WTC11 (cell line): ENCODE results near the gene NTMT1. TPM values are rescaled to one million over a fixed set of nuclear protein-coding genes. Genes with fewer than 3 reads are reported as not detected.

Experiments used
- ATAC-seq: fragments of 200-7000 bp; cut with Tn5 transposase; 2 replicates; pipeline ENCODE4 v1.10.0; 2021; ENCODE audit warnings: mild to moderate bottlenecking, moderate library complexity
- CTCF ChIA-PET: fragments of 300-600 bp; sonication (Branson Sonifier 250); formaldehyde crosslinking; loops from one replicate; lab custom pipeline; 2021; ENCODE audit warnings: antibody characterized with exemption; lab: Charles Lee
- POLR2A ChIA-PET: fragments of 350-600 bp; sonication (Branson Sonifier 250); formaldehyde crosslinking; loops from one replicate; lab custom pipeline; 2021; ENCODE audit warnings: antibody characterized with exemption; lab: Charles Lee
- DNase-seq: peaks from one replicate; pipeline ENCODE4 v3.0.0; 2021; ENCODE audit warnings: low spot score
- H3K27ac Mint-ChIP-seq: 2 replicates; pipeline ENCODE4 v1.8.0; 2021; ENCODE audit warnings: mixed read lengths
- H3K27me3 Mint-ChIP-seq: 2 replicates; pipeline ENCODE4 v1.8.0; 2021; ENCODE audit warnings: low read depth, mild to moderate bottlenecking, moderate library complexity, mixed read lengths
- H3K36me3 Mint-ChIP-seq: 2 replicates; pipeline ENCODE4 v1.8.0; 2021; ENCODE audit warnings: mixed read lengths
- H3K4me1 Mint-ChIP-seq: 2 replicates; pipeline ENCODE4 v1.8.0; 2022; ENCODE audit warnings: mixed read lengths
- H3K4me3 Mint-ChIP-seq: 2 replicates; pipeline ENCODE4 v1.8.0; 2021; ENCODE audit warnings: mild to moderate bottlenecking, moderate library complexity, mixed read lengths
- H3K9me3 Mint-ChIP-seq: 2 replicates; pipeline ENCODE4 v1.8.0; 2021; ENCODE audit warnings: mixed read lengths
- CREB1 ChIP-seq: sonication (generic); formaldehyde crosslinking; IDR thresholded peaks from 2 replicates; pipeline ENCODE4 v1.8.0; 2023; ENCODE audit warnings: mild to moderate bottlenecking, missing genetic modification reagents
- ELF4 ChIP-seq: sonication (generic); formaldehyde crosslinking; IDR thresholded peaks from 2 replicates; pipeline ENCODE4 v1.8.1; 2022; ENCODE audit warnings: low read depth, mild to moderate bottlenecking, moderate library complexity, missing genetic modification reagents
- ESRRA ChIP-seq: sonication (generic); formaldehyde crosslinking; IDR thresholded peaks from 2 replicates; pipeline ENCODE4 v1.8.1; 2022; ENCODE audit warnings: mild to moderate bottlenecking, missing genetic modification reagents, borderline replicate concordance
- FOXJ3 ChIP-seq: sonication (generic); formaldehyde crosslinking; IDR thresholded peaks from 2 replicates; pipeline ENCODE4 v1.9.0; 2021; ENCODE audit warnings: missing genetic modification reagents, mild to moderate bottlenecking, borderline replicate concordance
- FOXP1 ChIP-seq: sonication (generic); formaldehyde crosslinking; IDR thresholded peaks from 2 replicates; pipeline ENCODE4 v1.8.0; 2022; ENCODE audit warnings: missing genetic modification reagents, mild to moderate bottlenecking, moderate library complexity, borderline replicate concordance
- GABPB1 ChIP-seq: sonication (generic); formaldehyde crosslinking; IDR thresholded peaks from 2 replicates; pipeline ENCODE4 v1.8.1; 2023; ENCODE audit warnings: mild to moderate bottlenecking, missing genetic modification reagents
- JUN ChIP-seq: sonication (generic); formaldehyde crosslinking; IDR thresholded peaks from 2 replicates; pipeline ENCODE4 v1.8.0; 2023; ENCODE audit warnings: mild to moderate bottlenecking, missing genetic modification reagents
- NR3C1 ChIP-seq: sonication (generic); formaldehyde crosslinking; conservative IDR thresholded peaks from 2 replicates; pipeline ENCODE4 v1.8.1; 2023; ENCODE audit warnings: low read depth, mild to moderate bottlenecking, missing genetic modification reagents
- OVOL2 ChIP-seq: fragments of 250-450 bp; sonication (Bioruptor Pico); IDR thresholded peaks from 2 replicates; pipeline ENCODE4 v1.9.0; 2021; ENCODE audit warnings: mild to moderate bottlenecking, borderline replicate concordance
- RORB ChIP-seq: fragments of 250-450 bp; sonication (Bioruptor Pico); IDR thresholded peaks from 2 replicates; pipeline ENCODE4 v1.9.0; 2021; ENCODE audit warnings: mild to moderate bottlenecking
- SP1 ChIP-seq: sonication (generic); formaldehyde crosslinking; conservative IDR thresholded peaks from 2 replicates; pipeline ENCODE4 v1.8.1; 2022; ENCODE audit warnings: missing genetic modification reagents
- TCF7 ChIP-seq: sonication (generic); formaldehyde crosslinking; IDR thresholded peaks from 2 replicates; pipeline ENCODE4 v1.8.0; 2022; ENCODE audit warnings: mild to moderate bottlenecking, low read depth, missing genetic modification reagents, moderate library complexity
- TEAD1 ChIP-seq: sonication (generic); formaldehyde crosslinking; IDR thresholded peaks from 2 replicates; pipeline ENCODE4 v1.8.0; 2022; ENCODE audit warnings: mild to moderate bottlenecking, missing genetic modification reagents
- ZNF416 ChIP-seq: fragments of 250-450 bp; sonication (Bioruptor Pico); IDR thresholded peaks from 2 replicates; pipeline ENCODE4 v1.9.0; 2021; ENCODE audit warnings: mild to moderate bottlenecking, inconsistent platforms
- ZNF423 ChIP-seq: fragments of 250-450 bp; sonication (Bioruptor Pico); IDR thresholded peaks from 2 replicates; pipeline ENCODE4 v2.1.2; 2022; ENCODE audit warnings: mild to moderate bottlenecking, moderate library complexity
- total RNA-seq: library from RNA; stranded (reverse); gene quantifications from 3 replicates; pipeline ENCODE4 v1.2.3, GENCODE V29; 2021
- TF ChIP-seq, protein P1 (sequence below): sonication (generic); formaldehyde crosslinking; IDR thresholded peaks from 2 replicates; pipeline ENCODE4 v1.8.0; 2022; ENCODE audit warnings: mild to moderate bottlenecking, missing genetic modification reagents
- TF ChIP-seq, protein P2 (sequence below): sonication (generic); formaldehyde crosslinking; IDR thresholded peaks from 2 replicates; pipeline ENCODE4 v1.8.0; 2022; ENCODE audit warnings: mild to moderate bottlenecking, missing genetic modification reagents
- TF ChIP-seq, protein P3 (sequence below): sonication (generic); formaldehyde crosslinking; IDR thresholded peaks from 2 replicates; pipeline ENCODE4 v1.8.1; 2023; ENCODE audit warnings: mild to moderate bottlenecking, missing genetic modification reagents, moderate library complexity
- TF ChIP-seq, protein P4 (sequence below): sonication (generic); formaldehyde crosslinking; IDR thresholded peaks from 2 replicates; pipeline ENCODE4 v1.8.1; 2023; ENCODE audit warnings: mild to moderate bottlenecking, missing genetic modification reagents
- TF ChIP-seq, protein P5 (sequence below): sonication (generic); formaldehyde crosslinking; IDR thresholded peaks from 2 replicates; pipeline ENCODE4 v1.8.1; 2023; ENCODE audit warnings: mild to moderate bottlenecking, moderate library complexity, missing genetic modification reagents
- TF ChIP-seq, protein P6 (sequence below): fragments of 250-450 bp; sonication (Bioruptor Pico); IDR thresholded peaks from 2 replicates; pipeline ENCODE4 v1.9.0; 2021; ENCODE audit warnings: moderate library complexity, mild to moderate bottlenecking, inconsistent platforms, borderline replicate concordance
- TF ChIP-seq, protein P7 (sequence below): sonication (generic); formaldehyde crosslinking; IDR thresholded peaks from 2 replicates; pipeline ENCODE4 v1.8.1; 2022; ENCODE audit warnings: mild to moderate bottlenecking, moderate library complexity, missing genetic modification reagents
- TF ChIP-seq, protein P8 (sequence below): sonication (generic); formaldehyde crosslinking; IDR thresholded peaks from 2 replicates; pipeline ENCODE4 v1.8.0; 2022; ENCODE audit warnings: missing genetic modification reagents

Gene NTMT1
- total RNA-seq, 1 experiment from 2014 or later = 71.1 TPM

DNA sequence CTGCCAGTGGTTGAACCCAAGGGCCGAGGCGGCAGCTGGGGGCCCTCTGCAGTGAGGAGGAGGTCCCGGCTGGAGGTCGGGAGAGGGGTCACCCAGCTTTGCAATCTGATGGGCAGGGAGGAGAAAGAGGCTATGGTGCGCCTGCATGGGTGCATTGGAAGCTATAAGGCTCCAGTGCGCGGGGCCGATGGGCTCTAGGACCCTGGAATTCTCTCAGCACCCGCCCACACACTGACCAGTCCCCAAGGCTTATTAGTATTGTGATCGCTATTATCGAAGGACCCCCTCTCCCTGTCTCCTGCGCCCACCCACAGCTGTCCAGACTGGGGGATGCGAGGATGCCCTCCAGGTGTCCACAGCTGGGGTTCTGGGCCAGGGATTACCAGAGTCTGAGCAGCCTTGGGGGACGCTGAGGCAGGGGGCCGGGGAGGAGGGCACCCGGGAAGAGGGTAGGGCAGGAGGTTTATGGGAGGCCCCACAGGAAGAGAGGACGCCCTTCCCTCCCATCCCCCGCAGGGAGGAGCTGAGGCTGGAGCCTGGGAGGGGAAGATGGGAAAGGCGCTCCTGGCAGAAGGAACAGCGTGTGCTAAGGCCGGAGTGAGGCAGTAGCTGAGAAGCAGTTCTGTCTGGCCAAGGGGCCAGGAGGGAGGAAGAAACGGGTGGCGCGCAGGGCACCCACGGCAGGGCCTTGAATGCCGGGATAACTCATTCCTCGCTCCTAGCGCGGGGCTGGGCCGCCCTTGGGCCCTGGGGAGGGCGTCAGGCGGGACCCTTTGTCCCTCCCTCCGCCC lies 29.2 kb upstream of the NTMT1 start (continued):
- TF ChIP-seq FOXJ3 (CRISPR knock-in tag) (no peak), RORB (CRISPR knock-in tag) (no peak), CREB1 (CRISPR knock-in tag) (no peak), OVOL2 (CRISPR knock-in tag) (no peak), TCF7 (CRISPR knock-in tag) (no peak), ELF4 (CRISPR knock-in tag) (no peak), SP1 (no peak; the same call in none of the 2 replicates), JUN (CRISPR knock-in tag) (no peak), FOXP1 (0 out of 2 replicates have a peak, but pooled peaks have one; percentile 20), NR3C1 (CRISPR knock-in tag) (no peak), TEAD1 (CRISPR knock-in tag) (no peak), ZNF416 (CRISPR knock-in tag) (no peak)
- TF ChIP-seq, protein P1, sequence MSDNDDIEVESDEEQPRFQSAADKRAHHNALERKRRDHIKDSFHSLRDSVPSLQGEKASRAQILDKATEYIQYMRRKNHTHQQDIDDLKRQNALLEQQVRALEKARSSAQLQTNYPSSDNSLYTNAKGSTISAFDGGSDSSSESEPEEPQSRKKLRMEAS (CRISPR knock-in tag) = no peak
- TF ChIP-seq, protein P2, sequence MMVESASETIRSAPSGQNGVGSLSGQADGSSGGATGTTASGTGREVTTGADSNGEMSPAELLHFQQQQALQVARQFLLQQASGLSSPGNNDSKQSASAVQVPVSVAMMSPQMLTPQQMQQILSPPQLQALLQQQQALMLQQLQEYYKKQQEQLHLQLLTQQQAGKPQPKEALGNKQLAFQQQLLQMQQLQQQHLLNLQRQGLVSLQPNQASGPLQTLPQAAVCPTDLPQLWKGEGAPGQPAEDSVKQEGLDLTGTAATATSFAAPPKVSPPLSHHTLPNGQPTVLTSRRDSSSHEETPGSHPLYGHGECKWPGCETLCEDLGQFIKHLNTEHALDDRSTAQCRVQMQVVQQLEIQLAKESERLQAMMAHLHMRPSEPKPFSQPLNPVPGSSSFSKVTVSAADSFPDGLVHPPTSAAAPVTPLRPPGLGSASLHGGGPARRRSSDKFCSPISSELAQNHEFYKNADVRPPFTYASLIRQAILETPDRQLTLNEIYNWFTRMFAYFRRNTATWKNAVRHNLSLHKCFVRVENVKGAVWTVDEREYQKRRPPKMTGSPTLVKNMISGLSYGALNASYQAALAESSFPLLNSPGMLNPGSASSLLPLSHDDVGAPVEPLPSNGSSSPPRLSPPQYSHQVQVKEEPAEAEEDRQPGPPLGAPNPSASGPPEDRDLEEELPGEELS (CRISPR knock-in tag) = no peak
- TF ChIP-seq, protein P3, sequence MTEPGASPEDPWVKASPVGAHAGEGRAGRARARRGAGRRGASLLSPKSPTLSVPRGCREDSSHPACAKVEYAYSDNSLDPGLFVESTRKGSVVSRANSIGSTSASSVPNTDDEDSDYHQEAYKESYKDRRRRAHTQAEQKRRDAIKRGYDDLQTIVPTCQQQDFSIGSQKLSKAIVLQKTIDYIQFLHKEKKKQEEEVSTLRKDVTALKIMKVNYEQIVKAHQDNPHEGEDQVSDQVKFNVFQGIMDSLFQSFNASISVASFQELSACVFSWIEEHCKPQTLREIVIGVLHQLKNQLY (CRISPR knock-in tag) = no peak
- TF ChIP-seq, protein P4, sequence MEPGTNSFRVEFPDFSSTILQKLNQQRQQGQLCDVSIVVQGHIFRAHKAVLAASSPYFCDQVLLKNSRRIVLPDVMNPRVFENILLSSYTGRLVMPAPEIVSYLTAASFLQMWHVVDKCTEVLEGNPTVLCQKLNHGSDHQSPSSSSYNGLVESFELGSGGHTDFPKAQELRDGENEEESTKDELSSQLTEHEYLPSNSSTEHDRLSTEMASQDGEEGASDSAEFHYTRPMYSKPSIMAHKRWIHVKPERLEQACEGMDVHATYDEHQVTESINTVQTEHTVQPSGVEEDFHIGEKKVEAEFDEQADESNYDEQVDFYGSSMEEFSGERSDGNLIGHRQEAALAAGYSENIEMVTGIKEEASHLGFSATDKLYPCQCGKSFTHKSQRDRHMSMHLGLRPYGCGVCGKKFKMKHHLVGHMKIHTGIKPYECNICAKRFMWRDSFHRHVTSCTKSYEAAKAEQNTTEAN (CRISPR knock-in tag) = no peak; the same call in 1 of the 2 replicates
- TF ChIP-seq, all 79 proteins: peak for 14

DNA sequence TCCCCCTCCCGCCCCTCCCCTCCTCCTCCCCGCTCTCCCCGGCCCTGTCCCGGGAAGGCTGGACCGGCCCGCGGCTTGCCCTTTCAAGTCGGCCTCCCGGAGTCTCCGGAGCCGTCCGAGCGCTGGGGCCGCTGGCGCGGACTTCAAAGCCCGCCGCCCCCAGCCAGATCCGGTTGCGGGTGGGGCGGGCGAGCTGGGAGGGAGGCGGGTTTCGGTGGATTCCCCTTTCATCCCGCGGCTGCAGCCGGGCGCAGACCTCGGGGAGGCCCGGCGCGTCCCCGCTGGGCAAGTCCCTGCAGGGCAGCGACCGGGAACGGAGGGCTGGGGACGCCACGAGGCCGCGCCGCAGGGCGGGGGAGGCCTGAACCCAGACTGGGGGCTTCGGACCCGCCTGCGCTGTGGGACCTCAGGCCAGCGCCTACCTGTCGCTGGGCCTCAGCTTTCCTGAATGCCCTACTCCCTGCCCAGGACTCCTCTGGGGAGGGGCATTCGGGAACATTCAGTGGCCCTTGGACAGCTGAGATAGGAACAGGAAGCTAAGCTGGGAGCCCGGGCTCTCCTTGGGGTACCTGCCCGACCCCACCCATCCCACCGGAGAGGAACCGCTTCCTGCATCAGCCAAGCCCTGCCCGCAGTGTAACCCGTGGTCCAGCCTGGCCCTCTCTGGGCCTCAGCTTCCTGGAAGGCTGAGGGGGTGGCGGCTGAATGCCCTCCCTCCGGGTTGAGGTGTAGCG lies 28.4 kb upstream of the NTMT1 start:
- Mint-ChIP-seq H3K27me3 (peaks cover 52% of the 10 kb centered on the region), H3K4me3 (peak overlapping the region; percentile 56), H3K4me1 (peaks cover 44% of the 10 kb centered on the region), H3K9me3 (no peaks in the 10 kb centered on the region), H3K27ac (no peak overlapping the region), H3K36me3 (no peaks in the 10 kb centered on the region)
- peak; percentile 74 for DNase-seq
- CTCF ChIA-PET = interaction anchor here (0.8 to 3.8 kb wide), 17 partner anchors 10 to 466 kb away, joined by 3 to 34 read pairs (median 6); partner anchors contain the start of gene NTMT1
- ATAC-seq = peak; percentile 29
- POLR2A ChIA-PET = interaction anchor here (1.1 to 2.5 kb wide), 8 partner anchors 11 to 419 kb away, joined by 3 to 12 read pairs (median 6); partner anchors contain the start of gene IER5L
- TF ChIP-seq, protein P5, sequence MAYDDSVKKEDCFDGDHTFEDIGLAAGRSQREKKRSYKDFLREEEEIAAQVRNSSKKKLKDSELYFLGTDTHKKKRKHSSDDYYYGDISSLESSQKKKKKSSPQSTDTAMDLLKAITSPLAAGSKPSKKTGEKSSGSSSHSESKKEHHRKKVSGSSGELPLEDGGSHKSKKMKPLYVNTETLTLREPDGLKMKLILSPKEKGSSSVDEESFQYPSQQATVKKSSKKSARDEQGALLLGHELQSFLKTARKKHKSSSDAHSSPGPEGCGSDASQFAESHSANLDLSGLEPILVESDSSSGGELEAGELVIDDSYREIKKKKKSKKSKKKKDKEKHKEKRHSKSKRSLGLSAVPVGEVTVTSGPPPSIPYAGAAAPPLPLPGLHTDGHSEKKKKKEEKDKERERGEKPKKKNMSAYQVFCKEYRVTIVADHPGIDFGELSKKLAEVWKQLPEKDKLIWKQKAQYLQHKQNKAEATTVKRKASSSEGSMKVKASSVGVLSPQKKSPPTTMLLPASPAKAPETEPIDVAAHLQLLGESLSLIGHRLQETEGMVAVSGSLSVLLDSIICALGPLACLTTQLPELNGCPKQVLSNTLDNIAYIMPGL (CRISPR knock-in tag) = peak; percentile 54; the same call in 1 of the 2 replicates
- TF ChIP-seq, protein P6, sequence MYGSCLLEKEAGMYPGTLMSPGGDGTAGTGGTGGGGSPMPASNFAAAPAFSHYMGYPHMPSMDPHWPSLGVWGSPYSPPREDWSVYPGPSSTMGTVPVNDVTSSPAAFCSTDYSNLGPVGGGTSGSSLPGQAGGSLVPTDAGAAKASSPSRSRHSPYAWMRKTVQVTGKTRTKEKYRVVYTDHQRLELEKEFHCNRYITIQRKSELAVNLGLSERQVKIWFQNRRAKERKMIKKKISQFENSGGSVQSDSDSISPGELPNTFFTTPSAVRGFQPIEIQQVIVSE (CRISPR knock-in tag) = no peak
- TF ChIP-seq, protein P7, sequence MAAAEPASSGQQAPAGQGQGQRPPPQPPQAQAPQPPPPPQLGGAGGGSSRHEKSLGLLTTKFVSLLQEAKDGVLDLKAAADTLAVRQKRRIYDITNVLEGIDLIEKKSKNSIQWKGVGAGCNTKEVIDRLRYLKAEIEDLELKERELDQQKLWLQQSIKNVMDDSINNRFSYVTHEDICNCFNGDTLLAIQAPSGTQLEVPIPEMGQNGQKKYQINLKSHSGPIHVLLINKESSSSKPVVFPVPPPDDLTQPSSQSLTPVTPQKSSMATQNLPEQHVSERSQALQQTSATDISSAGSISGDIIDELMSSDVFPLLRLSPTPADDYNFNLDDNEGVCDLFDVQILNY = no peak
- TF ChIP-seq ESRRA (CRISPR knock-in tag) (no peak), ZNF423 (CRISPR knock-in tag) (no peak), CREB1 (CRISPR knock-in tag) (no peak), GABPB1 (CRISPR knock-in tag) (peak; percentile 62; the same call in 1 of the 2 replicates)
- TF ChIP-seq, protein P8, sequence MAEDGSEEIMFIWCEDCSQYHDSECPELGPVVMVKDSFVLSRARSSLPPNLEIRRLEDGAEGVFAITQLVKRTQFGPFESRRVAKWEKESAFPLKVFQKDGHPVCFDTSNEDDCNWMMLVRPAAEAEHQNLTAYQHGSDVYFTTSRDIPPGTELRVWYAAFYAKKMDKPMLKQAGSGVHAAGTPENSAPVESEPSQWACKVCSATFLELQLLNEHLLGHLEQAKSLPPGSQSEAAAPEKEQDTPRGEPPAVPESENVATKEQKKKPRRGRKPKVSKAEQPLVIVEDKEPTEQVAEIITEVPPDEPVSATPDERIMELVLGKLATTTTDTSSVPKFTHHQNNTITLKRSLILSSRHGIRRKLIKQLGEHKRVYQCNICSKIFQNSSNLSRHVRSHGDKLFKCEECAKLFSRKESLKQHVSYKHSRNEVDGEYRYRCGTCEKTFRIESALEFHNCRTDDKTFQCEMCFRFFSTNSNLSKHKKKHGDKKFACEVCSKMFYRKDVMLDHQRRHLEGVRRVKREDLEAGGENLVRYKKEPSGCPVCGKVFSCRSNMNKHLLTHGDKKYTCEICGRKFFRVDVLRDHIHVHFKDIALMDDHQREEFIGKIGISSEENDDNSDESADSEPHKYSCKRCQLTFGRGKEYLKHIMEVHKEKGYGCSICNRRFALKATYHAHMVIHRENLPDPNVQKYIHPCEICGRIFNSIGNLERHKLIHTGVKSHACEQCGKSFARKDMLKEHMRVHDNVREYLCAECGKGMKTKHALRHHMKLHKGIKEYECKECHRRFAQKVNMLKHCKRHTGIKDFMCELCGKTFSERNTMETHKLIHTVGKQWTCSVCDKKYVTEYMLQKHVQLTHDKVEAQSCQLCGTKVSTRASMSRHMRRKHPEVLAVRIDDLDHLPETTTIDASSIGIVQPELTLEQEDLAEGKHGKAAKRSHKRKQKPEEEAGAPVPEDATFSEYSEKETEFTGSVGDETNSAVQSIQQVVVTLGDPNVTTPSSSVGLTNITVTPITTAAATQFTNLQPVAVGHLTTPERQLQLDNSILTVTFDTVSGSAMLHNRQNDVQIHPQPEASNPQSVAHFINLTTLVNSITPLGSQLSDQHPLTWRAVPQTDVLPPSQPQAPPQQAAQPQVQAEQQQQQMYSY (CRISPR knock-in tag) = no peak
